HG02852 (cell line): Measurements from ENCODE around the gene ZBTB49.

Experiments
- ATAC-seq: cut with Tn5 transposase; IDR thresholded peaks from one replicate; pipeline ENCODE4 v1.9.1; 2021; ENCODE audit warnings: mild to moderate bottlenecking, moderate library complexity; ENCODE audit not compliant: unreplicated experiment

Gene ZBTB49

DNA sequence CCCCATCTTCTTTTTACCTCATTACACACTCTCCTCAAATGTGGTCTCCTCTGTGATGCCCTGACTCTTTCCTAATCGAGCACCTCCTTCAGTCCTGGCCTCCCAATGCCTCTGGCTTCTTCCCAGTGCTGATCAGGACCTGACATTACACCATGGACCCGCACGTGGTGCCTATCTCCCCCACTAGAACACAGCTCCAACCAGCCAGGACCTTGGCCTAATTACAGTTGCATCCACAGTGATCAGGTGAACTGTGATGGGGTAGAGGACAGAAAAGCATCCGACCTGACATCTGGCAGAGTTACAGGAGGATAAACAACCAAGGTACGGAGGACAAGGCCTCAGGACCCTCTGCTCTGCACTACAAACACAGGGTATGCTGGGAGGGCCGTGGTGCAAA lies 12.5 kb upstream of the ZBTB49 start:
- no peak for ATAC-seq

DNA sequence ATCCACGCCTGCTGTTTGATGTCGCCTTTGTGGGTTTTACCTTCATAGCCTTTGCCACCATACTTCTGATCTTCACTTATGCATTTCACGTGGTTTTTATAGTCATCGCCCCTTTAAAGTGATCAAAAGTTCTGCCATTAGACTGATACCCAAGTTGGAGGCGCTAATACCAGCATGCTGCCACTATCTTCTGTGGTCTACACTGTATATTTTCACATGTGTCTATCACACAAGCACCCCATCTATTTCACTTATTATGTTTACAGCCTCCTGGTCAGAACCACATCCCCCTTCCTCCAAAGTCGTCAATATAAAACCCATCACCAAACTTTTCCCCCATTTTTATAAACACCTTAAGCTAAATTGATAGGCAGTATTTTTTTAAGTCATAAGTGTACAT lies 8.3 kb upstream of the ZBTB49 start:
- ATAC-seq: no peak

DNA sequence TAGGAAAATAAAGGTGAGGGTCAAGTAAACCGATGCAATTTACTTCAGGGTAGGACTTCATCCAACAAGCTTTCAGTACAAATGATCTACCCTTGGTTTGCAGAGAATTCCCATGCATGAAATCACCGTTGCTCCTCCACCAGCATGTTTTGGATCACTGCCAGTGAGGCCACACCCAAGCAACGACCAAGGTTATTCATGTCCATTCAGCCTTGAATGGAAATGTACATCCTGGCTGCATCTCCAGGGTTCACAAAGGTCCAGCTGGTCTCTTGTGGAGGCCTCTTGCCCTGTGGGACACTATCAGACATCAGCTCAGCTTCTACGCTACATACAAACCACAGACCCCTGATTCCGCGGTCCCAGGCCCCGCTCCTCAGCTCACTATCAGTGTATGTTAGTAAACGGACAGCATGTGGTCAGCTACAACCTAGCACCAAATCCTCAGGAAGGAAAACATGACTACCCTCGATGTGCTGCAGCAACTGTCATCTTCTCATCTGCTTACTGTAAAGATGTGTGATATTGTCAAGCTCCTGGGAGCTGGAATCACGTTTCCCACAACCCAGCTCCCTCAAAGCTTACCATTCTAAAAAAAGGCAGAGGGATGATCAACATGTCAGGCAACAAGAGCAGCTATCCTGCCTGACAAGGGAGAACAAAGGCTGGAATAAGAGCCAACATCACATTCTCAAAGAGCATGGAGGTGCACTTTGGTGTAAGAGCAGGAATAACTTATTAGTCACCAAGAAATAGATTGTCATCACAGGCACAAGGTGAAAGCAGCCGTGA lies 5.0 kb upstream of the ZBTB49 start:
- no peak for ATAC-seq

DNA sequence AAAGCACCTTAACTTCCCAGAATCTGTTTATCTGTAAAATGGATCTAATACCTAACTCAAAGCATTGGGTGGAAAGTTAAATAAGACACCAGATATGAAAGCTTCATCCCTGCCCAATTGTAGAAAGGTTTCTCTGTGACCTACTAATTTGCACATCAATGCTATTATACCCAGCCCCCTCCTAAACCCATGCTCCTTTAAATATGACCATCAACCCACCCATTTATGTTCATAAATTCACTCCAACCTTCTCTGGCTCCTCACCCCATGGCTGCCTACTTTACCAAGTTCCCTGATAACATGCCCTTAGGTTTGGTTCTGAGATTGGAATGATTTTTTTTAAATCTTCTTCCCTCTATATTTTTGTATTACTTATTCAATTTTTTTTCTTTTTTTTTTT lies 2.0 kb upstream of the ZBTB49 start:
- ATAC-seq: no peak

DNA sequence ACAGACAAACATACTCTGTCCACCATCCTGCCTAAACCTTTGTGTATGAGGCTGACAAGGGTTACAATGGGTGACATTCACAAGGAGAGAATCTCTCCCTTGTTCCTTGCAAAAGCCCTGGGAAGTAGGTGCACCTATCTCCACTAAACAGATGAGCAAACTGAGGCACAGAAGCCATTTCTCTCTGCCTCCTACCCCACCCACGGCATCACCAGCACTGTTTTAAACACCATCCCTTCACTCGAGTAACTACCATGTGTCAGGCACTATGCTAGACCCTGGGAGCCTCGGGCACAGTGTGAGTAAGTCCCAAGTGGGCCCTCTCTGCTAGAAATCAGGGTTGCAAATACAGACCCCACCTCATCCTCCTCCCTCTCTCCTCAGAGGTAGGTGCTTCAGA lies 996 bp upstream of the ZBTB49 start:
- ATAC-seq: no peak

DNA sequence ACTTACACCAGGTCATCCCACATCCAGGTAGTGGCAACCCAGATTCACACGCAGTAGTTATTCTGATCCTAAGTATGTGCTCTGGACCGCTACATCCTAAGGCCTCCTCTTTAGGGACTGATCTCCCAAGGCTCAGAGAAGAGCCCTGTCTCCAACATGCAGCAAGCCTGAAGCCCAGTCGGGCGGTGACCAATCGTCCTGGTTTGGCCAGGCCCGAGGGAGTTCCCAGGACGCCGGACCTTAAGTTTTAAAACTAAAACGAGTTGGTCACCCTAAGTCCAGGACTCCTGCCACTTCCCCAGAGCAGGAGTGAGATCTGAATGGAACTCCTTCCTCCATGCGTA lies 482 bp upstream of the ZBTB49 start:
- peak; percentile 24 for ATAC-seq

DNA sequence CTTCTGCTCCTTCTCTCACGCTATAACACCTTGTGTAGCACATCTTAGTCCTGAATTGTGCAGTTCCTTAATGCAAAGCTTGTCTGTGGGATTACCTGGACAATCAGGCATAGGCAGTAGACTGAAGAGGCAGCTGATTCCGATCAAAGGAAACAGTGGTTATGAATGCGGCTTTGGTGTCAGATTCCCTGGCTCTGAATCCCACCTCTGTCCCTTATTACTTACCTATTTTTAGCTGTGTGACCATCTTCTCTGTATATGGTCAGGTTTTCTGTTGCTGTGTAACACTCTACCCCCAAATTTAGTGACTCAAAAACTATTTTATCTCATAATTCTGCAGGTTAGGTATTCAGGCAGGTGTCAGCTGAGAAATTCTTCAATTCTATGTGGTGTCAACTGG lies 3.2 kb downstream of the ZBTB49 start:
- no peak for ATAC-seq

DNA sequence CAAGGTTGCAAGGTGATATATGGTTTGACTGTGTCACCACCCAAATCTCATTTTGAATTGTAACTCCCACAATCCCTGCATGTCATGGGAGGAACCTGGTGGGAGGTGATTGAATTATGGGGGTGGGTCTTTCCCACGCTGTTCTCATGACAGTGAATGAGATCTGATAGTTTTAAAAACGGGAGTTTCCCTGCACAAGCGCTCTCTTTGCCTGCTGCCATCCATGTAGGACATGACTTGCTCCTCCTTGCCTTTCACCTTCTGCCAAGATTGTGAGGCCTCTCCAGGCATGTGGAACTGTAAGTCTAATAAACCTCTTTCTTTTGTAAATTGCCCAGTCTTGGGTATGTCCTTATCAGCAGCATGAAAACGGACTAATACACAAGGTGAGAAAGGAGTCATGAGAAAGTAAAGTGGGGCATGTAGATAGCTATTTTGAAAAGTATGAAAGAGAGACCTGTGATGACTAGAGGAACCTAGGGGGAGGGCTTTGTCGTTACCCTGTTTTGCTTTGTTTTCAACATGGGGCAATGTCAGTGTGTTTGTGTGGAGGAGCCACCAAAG lies 6.3 kb downstream of the ZBTB49 start:
- ATAC-seq: no peak

DNA sequence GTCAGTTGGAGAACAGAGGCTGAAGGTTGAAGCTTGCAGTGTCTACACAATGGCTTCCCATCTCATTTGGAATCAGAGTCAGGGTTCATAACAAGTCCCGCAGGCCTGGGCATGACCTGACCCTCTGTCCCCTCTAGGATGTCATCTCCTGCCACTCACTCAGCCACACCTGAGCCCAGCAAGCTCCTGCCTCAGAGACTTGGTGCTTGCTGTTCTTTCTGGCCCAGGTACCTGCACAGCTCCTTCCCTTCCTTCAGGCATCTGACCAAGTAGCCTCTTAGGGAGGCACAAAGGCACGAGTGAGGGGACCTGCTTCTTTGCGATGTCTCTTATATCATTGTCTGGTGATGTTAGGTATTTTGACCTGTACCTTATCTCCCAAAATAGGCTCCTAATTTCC lies 9.0 kb downstream of the ZBTB49 start:
- no peak for ATAC-seq

DNA sequence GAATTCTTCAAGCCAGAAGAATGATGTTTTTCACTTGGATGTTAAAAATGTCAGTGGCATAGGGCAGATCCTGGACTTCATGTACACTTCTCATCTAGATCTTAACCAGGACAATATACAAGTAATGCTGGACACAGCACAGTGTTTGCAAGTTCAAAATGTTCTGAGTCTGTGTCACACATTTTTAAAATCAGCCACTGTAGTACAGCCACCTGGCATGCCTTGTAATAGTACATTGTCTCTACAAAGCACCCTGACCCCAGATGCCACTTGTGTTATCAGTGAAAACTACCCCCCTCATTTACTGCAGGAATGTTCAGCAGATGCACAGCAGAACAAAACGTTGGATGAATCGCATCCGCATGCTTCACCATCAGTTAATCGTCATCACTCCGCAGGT lies 11.9 kb downstream of the ZBTB49 start:
- ATAC-seq: no peak

DNA sequence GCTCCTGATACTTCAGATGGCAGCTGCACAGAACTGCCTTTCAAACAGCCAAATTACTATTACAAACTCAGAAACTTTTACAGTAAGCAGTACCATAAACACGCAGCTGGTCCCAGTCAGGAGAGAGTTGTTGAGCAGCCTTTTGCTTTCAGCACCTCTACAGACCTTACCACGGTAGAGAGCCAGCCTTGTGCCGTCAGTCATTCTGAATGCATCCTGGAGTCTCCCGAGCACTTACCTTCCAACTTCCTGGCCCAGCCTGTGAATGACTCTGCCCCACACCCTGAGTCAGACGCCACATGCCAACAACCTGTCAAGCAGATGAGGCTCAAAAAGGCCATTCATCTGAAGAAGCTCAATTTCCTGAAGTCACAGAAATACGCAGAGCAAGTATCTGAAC lies 12.4 kb downstream of the ZBTB49 start:
- ATAC-seq: no peak

DNA sequence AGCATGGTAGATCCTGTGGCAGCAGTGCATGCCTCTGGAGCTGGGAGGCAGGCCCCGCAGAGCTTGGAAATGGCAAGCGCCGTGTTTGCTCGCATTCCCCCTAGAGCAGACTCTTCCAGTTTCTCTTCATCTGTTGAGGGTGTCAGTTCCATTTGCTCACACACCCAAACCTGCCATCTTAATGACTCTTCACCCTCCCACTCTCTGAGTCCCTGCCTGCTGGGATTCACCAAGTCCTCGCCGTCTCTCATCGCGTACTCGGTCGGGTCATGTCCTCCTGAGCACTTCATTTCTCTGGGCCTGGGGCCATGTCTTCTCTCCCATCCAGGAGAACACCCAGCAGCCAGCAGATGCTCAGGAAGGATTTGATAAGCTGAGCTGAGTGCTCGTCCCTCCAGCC lies 16.9 kb downstream of the ZBTB49 start:
- ATAC-seq: no peak

DNA sequence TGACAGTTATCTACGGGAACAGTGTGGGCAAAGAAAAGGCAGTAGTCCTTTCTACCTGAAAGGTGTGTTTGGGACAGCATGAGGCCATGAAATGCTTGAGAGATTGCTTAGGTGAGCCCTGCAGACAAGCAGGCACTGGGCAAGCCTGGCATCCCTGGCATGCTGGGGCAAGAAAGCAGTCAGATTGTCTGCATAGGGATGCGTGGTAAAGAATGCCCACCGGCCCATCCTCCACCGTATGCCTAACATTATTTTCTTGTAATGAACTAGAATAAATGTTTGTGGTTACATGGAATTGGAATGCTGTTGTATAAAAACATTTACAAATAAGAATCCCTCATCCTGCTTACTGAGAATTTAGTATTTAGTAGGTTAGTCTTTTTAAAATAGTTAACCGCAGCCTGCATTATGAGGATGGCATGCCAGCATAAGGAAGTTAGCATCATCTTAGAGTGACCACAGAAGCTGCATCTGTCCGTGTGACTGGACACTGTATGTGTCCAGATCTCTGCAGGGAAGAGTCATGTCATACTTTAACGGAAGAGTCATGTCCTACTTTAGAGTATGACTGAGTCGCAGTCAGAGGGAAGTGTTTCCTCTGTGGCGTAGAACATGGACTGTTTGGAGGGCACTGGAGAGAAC lies 18.9 kb downstream of the ZBTB49 start:
- ATAC-seq: no peak

DNA sequence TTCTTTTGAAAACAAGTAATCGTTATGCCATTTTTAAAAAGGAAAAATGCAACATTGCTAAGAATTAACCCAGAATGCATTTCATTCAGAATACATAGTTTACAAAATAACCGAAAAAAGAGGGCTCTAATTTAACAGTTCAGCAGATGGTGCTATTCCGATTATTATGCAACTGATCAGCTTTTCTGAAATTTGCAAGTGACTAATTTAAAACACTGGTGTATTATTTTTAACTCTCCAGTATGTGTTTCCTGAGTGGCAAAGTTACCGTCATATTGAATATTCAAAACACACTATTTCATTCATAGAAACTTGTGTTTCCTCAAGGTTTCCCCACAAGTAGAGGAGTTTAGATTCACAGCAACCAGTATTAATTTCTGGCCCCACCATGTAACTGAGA lies 21.1 kb downstream of the ZBTB49 start:
- no peak for ATAC-seq

DNA sequence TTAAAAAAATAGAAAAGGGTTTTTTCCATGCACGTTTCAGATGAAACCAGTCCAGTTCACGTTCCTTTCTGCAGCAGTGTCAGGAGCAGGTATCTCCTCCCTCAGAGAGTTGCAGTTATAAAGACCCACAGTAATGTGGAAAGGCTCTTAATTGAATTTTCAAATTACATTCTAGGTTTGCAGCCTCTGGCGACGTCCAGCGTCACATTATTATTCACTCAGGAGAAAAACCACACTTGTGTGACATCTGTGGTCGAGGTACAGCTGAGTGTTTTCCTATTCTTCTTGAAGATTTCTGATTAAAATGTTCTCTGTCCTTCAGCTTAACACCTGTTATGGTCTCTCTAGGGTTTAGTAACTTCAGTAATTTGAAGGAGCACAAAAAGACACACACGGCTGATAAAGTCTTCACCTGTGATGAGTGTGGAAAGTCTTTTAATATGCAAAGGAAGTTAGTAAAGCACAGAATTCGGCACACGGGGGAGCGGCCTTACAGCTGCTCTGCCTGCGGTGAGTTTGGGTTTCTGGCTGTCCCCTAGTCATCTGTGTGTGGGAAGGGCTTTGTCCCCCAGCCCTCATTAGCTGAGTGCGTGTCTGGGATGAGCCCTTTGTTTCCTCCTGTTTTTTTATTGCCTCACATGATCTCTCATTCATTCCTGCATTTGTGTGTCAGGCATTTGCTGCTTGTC lies 25.6 kb downstream of the ZBTB49 start:
- ATAC-seq: no peak

DNA sequence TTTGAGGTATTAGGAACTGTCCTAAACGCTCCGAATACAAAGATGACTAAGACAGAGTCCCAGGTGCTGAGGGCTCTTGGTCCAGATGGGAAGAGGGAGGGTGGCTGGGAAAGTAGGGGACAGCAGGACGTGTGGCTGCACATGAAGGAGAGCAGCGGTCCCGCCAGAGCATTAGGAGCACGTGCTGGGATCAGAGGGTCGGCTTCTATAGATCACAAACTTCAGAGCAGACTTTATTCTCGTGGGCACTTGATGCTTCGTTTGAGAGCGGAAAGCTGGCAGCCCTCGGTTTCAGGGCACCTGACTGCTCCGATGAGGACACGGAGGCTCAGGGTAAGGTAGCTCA lies 26.1 kb downstream of the ZBTB49 start:
- ATAC-seq: no peak

DNA sequence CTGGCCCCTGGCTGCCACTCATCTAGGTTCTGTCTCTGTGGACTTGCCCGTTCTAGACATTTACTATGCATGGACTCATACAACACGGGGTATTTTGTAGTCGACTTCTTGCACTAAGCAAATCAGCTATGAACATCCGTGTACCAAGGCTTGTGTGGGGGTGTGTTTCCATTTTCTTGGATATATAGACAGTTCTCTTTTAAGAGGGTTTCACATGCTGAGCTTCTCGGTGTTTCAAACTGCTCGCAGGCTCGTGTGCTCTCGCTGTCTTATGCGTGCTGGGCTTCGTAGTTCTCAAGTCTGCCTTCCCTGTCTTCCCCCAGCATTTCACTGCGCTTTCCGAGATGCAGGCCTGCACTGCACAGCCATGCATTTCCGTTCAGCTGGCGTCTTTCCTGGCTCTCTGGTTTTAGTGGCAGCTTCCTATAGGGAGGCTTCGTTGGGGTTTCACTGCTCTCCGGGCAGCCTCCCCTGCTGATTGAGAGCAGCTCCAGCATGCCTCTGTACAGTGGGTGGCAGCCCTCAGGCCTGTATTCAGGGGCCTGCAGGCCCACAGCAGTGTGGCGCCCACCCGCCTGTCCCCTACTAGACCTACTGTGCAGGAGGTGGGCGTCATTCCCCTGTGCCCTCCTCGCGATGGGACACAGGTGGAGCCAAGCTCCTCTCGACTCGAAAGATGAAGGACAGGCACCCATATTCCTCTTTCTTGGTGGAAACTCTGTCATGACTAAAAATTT lies 27.6 kb downstream of the ZBTB49 start:
- ATAC-seq: no peak

DNA sequence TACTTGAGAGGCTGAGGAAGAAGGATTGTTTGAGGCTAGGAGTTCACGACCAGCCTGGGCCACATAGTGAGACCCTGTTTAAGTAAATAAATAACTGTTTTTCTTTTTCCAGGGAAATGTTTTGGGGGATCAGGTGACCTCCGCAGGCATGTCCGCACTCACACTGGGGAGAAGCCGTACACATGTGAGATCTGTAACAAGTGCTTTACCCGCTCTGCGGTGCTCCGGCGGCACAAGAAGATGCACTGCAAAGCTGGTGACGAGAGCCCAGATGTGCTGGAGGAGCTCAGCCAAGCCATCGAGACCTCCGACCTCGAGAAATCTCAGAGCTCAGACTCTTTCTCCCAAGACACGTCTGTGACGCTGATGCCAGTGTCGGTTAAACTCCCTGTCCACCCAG lies 30.5 kb downstream of the ZBTB49 start:
- no peak for ATAC-seq

DNA sequence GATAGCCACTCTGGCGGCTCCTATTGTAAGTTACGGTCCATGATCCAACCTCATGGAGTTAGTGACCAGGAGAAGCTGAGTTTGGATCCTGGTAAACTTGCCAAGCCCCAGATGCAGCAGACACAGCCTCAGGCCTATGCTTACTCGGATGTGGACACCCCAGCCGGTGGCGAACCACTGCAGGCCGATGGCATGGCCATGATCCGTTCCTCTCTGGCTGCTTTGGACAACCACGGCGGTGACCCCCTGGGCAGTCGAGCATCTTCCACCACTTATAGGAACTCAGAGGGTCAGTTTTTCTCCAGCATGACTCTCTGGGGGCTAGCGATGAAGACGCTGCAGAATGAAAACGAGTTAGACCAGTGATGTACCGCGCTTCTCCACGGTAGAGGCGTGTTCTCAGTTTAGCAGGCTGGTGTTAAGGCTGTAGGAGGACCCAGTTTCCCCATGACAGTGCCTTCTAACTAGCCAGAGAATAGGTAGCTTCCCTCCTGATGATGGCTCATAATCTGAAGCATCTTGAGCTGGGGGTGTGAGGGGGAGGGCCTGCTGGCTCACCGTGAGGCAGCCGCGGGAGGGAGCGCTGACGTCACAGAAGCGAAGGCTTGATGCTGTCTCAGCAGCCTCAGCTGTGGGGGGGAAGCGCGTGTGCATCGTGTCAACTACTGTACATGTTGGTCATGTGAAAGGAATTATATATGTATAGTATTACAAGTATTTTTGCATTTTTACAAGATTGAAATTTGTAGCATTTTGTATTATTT lies 31.1 kb downstream of the ZBTB49 start:
- ATAC-seq: no peak

DNA sequence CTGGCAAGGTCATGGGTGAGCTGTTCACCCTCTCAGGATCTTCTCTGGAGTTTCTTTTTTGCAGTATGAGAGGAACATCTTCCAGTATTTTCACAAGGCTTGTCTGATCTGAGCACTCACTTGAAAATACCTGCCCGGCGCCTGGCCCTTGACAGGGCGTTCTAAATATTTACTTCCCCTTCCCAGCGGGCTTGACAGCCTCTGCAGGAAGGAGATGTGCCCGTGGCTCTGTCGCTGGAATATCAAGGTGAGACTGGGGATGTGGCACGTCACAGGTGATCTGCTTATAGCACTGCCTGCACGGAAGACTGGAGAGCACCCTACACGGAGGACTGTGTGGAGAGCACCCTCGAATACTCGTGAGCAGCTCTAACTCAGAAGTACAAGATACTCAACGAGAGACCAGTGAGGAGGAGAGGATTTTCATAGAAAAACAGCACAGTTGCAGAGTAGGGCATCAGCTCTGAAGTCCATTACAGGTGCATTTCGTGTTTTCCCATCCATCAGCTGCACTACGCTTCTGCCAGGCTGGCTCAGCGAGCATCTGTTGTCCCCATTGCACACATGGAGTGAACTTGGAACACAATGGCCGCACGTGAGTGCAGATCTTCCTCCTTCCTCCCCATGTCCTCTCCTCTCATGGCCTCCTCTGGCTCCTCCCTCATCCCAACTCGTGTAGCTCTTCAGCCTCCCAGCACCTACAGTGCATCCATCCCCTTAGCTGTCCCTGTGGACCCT lies 32.1 kb downstream of the ZBTB49 start:
- ATAC-seq: no peak
